Transverse colon (tissue), 3 donors: Measurements from ENCODE around the gene UMODL1.

Experiments used
- POLR2A ChIP-seq: fragments of 450-650 bp; IDR thresholded peaks from one replicate; pipeline ENCODE4 v1.6.1; 2016; ENCODE audit warnings: antibody characterized with exemption, mild to moderate bottlenecking, moderate library complexity
- POLR2AphosphoS5 ChIP-seq, 3 donors: sonication (generic); formaldehyde crosslinking; IDR thresholded peaks; one replicate each; pipeline ENCODE4 v1.6.1; 2016; ENCODE audit warnings: antibody characterized with exemption in 3 of 3

DNA sequence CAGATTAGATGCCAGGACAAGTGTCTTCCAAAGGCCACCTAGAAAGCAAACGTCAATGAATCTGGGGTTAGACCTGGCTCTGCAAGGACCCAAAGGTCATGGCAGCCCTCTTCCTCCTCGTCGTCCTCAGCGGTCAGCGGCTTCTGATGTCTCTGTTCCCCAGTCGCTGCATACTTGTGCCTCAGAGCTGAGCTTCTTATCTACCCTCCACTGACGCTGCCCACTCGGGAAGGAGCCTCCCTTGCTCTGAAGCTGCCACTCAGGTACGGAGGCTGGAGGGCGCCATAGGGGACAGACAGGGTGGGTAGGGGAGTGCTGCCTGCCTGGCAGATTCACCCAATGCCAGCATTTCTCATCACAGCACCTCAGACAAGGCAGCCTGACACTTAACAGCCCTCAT, 11.4 kb upstream of the UMODL1 start:
- TF ChIP-seq POLR2A (no peak), POLR2AphosphoS5 (IDR thresholded peaks at IDR 0.05) (no peak)
